ENCODE results near the gene SLC6A3.

DNA sequence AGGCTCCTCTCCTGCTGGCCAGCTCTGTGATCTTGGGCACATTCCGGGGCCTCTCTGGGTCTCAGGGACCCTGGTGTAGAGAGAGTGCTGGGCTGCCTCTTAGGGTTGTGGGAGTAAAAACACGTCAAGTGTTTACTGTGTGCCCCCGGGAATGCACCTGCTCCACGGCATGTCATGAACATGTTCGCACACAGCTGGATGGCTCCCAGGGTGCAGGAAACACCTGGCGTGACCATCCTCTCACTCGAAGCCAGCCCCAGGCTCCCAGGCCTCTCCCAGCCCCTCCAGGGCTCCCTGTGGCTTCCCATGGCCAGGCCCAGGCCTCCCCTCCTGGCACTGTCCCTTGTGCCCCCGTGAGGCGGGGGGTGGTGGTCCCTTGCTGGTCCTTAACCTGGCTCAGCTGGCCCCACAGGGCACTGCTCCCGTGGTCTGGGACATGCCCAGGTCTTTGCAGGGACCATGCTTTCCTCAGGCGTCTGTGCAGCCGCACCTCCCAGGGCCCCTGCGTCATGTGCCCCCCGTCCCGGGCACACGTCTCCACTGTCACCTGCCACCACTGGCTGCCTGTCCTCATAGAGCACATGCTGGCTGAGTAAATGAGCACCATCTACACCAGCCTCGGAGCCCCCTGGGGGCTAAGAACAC, 44.9 kb downstream of the SLC6A3 start:
- TF ChIP-seq CTCF (IDR thresholded peaks at IDR 0.05), result no peak
- no peak for TF ChIP-seq EZH2 (IDR thresholded peaks at IDR 0.05; ENCODE audit: borderline replicate concordance, insufficient read depth, low read depth, low read length, poor library complexity, severe bottlenecking)

All from B cell (primary cell).